K562 (cell line): ENCODE data around the gene SLMAP. TPM values are rescaled to one million over a fixed set of nuclear protein-coding genes. Genes with fewer than 3 reads are reported as not detected.

Experiments used
- ARNT ChIP-seq, 2 experiments: fragments of 450-650 bp; IDR thresholded peaks; 2 replicates each; pipeline ENCODE4 v1.6.1; 2016; ENCODE audit warnings: mild to moderate bottlenecking in 1 of 2
- CCNT2 ChIP-seq: IDR thresholded peaks from 2 replicates; pipeline ENCODE4 v1.6.1; 2011; ENCODE audit warnings: borderline replicate concordance, low read depth, mild to moderate bottlenecking, moderate library complexity, mixed read lengths, low read length; ENCODE audit not compliant: insufficient read length; ENCODE audit errors: extremely low read depth
- CHAMP1 ChIP-seq: fragments of 450-650 bp; IDR thresholded peaks from 2 replicates; pipeline ENCODE4 v1.6.1; 2016; ENCODE audit warnings: mild to moderate bottlenecking
- EP400 ChIP-seq: fragments of 450-650 bp; IDR thresholded peaks from 2 replicates; pipeline ENCODE4 v1.6.1; 2017; ENCODE audit warnings: antibody characterized with exemption, mild to moderate bottlenecking, moderate library complexity
- ETS1 ChIP-seq: conservative IDR thresholded peaks from 2 replicates; pipeline ENCODE4 v1.6.1; 2011; ENCODE audit warnings: low read depth, mild to moderate bottlenecking, low read length; ENCODE audit not compliant: control insufficient read depth
- FOXK2 ChIP-seq, 2 experiments: fragments of 450-650 bp; IDR thresholded peaks in 1 of 2; conservative IDR thresholded peaks in 1 of 2; 2 replicates each; pipeline ENCODE4 v1.6.1; 2016; ENCODE audit warnings: low read depth in 2 of 2, mild to moderate bottlenecking in 1 of 2
- FUS ChIP-seq: fragments of 200-400 bp; formaldehyde crosslinking; optimal IDR thresholded peaks from 2 replicates; pipeline ENCODE3; 2017; ENCODE audit warnings: low read depth, low read length
- IFI16 ChIP-seq: fragments of 250-450 bp; sonication (Bioruptor Pico); IDR thresholded peaks from 2 replicates; pipeline ENCODE4 v2.1.2; 2022; ENCODE audit warnings: mild to moderate bottlenecking, inconsistent platforms
- LEF1 ChIP-seq: fragments of 450-650 bp; IDR thresholded peaks from 2 replicates; pipeline ENCODE4 v1.6.1; 2016; ENCODE audit warnings: mild to moderate bottlenecking
- MBD1 ChIP-seq: fragments of 250-450 bp; sonication (Bioruptor Pico); IDR thresholded peaks from 2 replicates; pipeline ENCODE4 v1.8.0; 2022; ENCODE audit warnings: inconsistent platforms
- MXD1 ChIP-seq: fragments of 250-450 bp; sonication (Bioruptor Pico); IDR thresholded peaks from 2 replicates; pipeline ENCODE4 v1.8.0; 2021; ENCODE audit warnings: borderline replicate concordance, mild to moderate bottlenecking, moderate library complexity; ENCODE audit not compliant: poor library complexity, severe bottlenecking
- NFIC ChIP-seq: fragments of 450-650 bp; IDR thresholded peaks from 2 replicates; pipeline ENCODE4 v1.6.1; 2017; ENCODE audit warnings: mild to moderate bottlenecking, inconsistent platforms
- POLR2H ChIP-seq: IDR thresholded peaks from 2 replicates; pipeline ENCODE4 v1.6.1; 2016; ENCODE audit warnings: missing genetic modification characterization, low read depth, mild to moderate bottlenecking, control low read depth, missing compliant biosample characterization, moderate library complexity
- SAFB2 ChIP-seq: fragments of 200-400 bp; formaldehyde crosslinking; IDR thresholded peaks from 2 replicates; pipeline ENCODE4 v1.6.1; 2018; ENCODE audit warnings: borderline replicate concordance, low read length, low read depth, moderate library complexity; ENCODE audit not compliant: severe bottlenecking
- TCF3 ChIP-seq: sonication (generic); formaldehyde crosslinking; IDR thresholded peaks from 2 replicates; pipeline ENCODE4 v1.4.0; 2020; ENCODE audit warnings: mild to moderate bottlenecking, missing genetic modification reagents
- TEAD2 ChIP-seq: fragments of 450-650 bp; IDR thresholded peaks from 2 replicates; pipeline ENCODE4 v1.6.1; 2016; ENCODE audit warnings: missing genetic modification characterization, control low read depth, missing compliant biosample characterization
- ZNF263 ChIP-seq: sonication (generic); formaldehyde crosslinking; IDR thresholded peaks from 2 replicates; pipeline ENCODE4 v1.8.0; 2022; ENCODE audit warnings: mild to moderate bottlenecking, missing genetic modification reagents, borderline replicate concordance
- ZNF316 ChIP-seq: fragments of 450-650 bp; IDR thresholded peaks from 2 replicates; pipeline ENCODE4 v1.6.1; 2016
- ZNF449 ChIP-seq: fragments of 250-450 bp; sonication (Bioruptor Pico); IDR thresholded peaks from 2 replicates; pipeline ENCODE4 v1.8.0; 2022; ENCODE audit warnings: moderate library complexity, mild to moderate bottlenecking, inconsistent platforms
- ZNF695 ChIP-seq: fragments of 450-650 bp; formaldehyde crosslinking; IDR thresholded peaks from 2 replicates; pipeline ENCODE4 v1.4.0; 2020; ENCODE audit warnings: mild to moderate bottlenecking, moderate library complexity
- polyA plus RNA-seq, 8 experiments: library from polyadenylated mRNA; depleted of rRNA in 4 of 8; stranded (reverse) in 5 of 8; unstranded in 3 of 8; fragments of >200 nt; fragmentation: Nextera tagmentation in 2 of 8; fragmentation: Illumina TruSeq in 1 of 8; extraction: Ambion mirVana in 2 of 8; extraction: Trizol in 1 of 8; gene quantifications; 2 replicates each; pipeline versions ENCODE4 v1.2.1 to v1.2.3, GENCODE V29; 2011 to 2014; ENCODE audit warnings: inconsistent platforms in 1 of 8, missing spikeins in 1 of 8
- total RNA-seq, 7 experiments: library from RNA; depleted of rRNA in 6 of 7; stranded (reverse); fragments of >200 nt in 6 of 7; fragmentation: Illumina TruSeq in 2 of 7; extraction: Trizol in 2 of 7; gene quantifications; 2 replicates each; pipeline versions ENCODE4 v1.2.1 to v1.2.3, GENCODE V29; 2011 to 2021; ENCODE audit warnings: low replicate concordance in 1 of 7

The SLMAP gene
- total and polyA plus RNA-seq, 9 of the 15 experiments (the other 6 are each of a cell fraction or from before 2014, with no cell fraction given), result 12.1 to 50.7 (median 28.3) TPM

- TF ChIP-seq IFI16 (CRISPR knock-in tag), result no peak
- TF ChIP-seq NFIC, result no peak
- no peak for TF ChIP-seq FUS
- TF ChIP-seq CHAMP1, result no peak
- peak; percentile 27; the same call in 1 of the 2 replicates for TF ChIP-seq TEAD2
- TF ChIP-seq ZNF449 (CRISPR knock-in tag), result 0 out of 2 replicates have a peak, but pooled peaks have one; percentile 13
- no peak for TF ChIP-seq MBD1 (CRISPR knock-in tag)
- no peak for TF ChIP-seq FOXK2 (conservative IDR thresholded peaks at IDR 0.05 in 1 of 2, IDR thresholded peaks at IDR 0.05 in 1 of 2; ENCODE audit: low read depth in 2 of 2)
- no peak for TF ChIP-seq ZNF316
- TF ChIP-seq LEF1, result no peak
- TF ChIP-seq ZNF695 (CRISPR knock-in tag), result no peak
- TF ChIP-seq POLR2H (tag), result peak; percentile 58
- TF ChIP-seq ETS1, result no peak; the same call in none of the 2 replicates
- 0 out of 2 replicates have a peak, but pooled peaks have one; percentile 19 for TF ChIP-seq ZNF263 (CRISPR knock-in tag)
- no peak for TF ChIP-seq SAFB2
- TF ChIP-seq EP400, result peak; percentile 68
- no peak for TF ChIP-seq MXD1
- peak; percentile 7 for TF ChIP-seq CCNT2
- no peak for TF ChIP-seq ARNT (IDR thresholded peaks at IDR 0.05)
- TF ChIP-seq TCF3, result no peak
Observed at GRCh38 chr3:57755741-57756527, at the start of gene SLMAP (continued).
